Brain microvascular endothelial cell (primary cell): ENCODE results near the gene PGGHG.

Experiments used
- DNase-seq: peaks from one replicate; pipeline ENCODE4 v3.0.0-alpha.2; 2020
- H3K27ac ChIP-seq: fragments of 250-450 bp; sonication (Bioruptor Pico); 2 replicates; pipeline ENCODE4 v1.5.1; 2020; ENCODE audit warnings: mild to moderate bottlenecking, moderate library complexity
- H3K27me3 ChIP-seq: fragments of 250-450 bp; sonication (Bioruptor Pico); replicated peaks from 2 replicates; pipeline ENCODE4 v1.5.1; 2020; ENCODE audit warnings: mild to moderate bottlenecking
- H3K36me3 ChIP-seq: fragments of 250-450 bp; sonication (Bioruptor Pico); replicated peaks from 2 replicates; pipeline ENCODE4 v1.5.1; 2020; ENCODE audit warnings: mild to moderate bottlenecking
- H3K4me3 ChIP-seq: 2 replicates; pipeline ENCODE4 v1.5.1; 2011; ENCODE audit warnings: low read depth, mild to moderate bottlenecking, control low read depth, low read length, moderate library complexity
- in situ Hi-C: cut with HindIII; loops from 2 replicates; pipeline ENCODE4 v1.10.0; 2017; ENCODE audit warnings: low sequenced_read_pairs, low pct_ligation_motif_present
- TF ChIP-seq, protein P1 (sequence below): IDR thresholded peaks from 2 replicates; pipeline ENCODE4 v1.5.1; 2011; ENCODE audit warnings: low read depth, mild to moderate bottlenecking, moderate library complexity, low read length, control low read depth, inconsistent platforms; ENCODE audit errors: missing control alignments

PGGHG gene

GRCh38 chr11:250274-250673 is 38.7 kb upstream of the PGGHG start:
- H3K27ac ChIP-seq: no peak overlapping the region

DNA sequence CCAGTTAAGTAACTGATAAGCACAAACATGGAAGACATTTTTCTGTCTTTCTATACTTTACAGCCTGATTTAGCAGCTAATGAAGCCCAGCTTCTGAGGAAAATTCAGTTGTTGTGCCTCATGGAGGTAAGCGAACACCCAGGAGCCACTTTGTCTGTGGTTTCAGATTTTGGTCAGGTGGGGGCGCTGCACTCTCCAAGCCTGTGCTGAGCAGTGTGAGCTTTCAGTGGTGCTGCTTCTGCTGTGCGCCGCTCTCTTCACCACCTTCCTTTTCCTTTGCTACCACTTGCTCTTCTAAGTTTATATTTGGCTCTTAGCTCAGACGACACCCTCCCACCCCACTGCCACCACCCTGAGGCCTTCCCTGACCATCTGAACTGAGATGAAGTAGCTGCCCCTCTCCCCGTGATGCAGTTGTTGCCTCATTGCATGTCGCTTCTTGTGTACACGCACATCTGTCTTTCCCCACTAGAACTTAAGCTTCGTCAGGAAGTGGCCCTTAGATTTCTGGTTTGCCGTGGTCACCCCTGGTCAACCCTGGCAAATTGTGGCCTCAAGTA is 38.1 kb upstream of the PGGHG start:
- Histone ChIP-seq H3K27ac (no peak overlapping the region), H3K36me3 (peaks cover 61% of the 10 kb centered on the region), H3K27me3 (no peaks in the 10 kb centered on the region), H3K4me3 (no peak overlapping the region)
- DNase-seq: peak; percentile 60
- TF ChIP-seq, protein P1, sequence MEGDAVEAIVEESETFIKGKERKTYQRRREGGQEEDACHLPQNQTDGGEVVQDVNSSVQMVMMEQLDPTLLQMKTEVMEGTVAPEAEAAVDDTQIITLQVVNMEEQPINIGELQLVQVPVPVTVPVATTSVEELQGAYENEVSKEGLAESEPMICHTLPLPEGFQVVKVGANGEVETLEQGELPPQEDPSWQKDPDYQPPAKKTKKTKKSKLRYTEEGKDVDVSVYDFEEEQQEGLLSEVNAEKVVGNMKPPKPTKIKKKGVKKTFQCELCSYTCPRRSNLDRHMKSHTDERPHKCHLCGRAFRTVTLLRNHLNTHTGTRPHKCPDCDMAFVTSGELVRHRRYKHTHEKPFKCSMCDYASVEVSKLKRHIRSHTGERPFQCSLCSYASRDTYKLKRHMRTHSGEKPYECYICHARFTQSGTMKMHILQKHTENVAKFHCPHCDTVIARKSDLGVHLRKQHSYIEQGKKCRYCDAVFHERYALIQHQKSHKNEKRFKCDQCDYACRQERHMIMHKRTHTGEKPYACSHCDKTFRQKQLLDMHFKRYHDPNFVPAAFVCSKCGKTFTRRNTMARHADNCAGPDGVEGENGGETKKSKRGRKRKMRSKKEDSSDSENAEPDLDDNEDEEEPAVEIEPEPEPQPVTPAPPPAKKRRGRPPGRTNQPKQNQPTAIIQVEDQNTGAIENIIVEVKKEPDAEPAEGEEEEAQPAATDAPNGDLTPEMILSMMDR: peak; percentile 80
- in situ Hi-C loops: no loop called here

More at GRCh38 chr11:250274-250673, 38.7 kb upstream of the PGGHG start:
- in situ Hi-C loops: no loop called here
- Histone ChIP-seq H3K4me3 (no peak overlapping the region), H3K36me3 (peaks cover 65% of the 10 kb centered on the region), H3K27me3 (no peaks in the 10 kb centered on the region)
- no peak for DNase-seq
- TF ChIP-seq, protein P1: no peak

GRCh38 chr11:251550-251949 is 37.4 kb upstream of the PGGHG start:
- TF ChIP-seq, protein P1: no peak
- no peaks in the 10 kb centered on the region for H3K27me3 ChIP-seq
- in situ Hi-C loops: no loop called here
- no peak overlapping the region for H3K27ac ChIP-seq
- no peak for DNase-seq
- H3K4me3 ChIP-seq: no peak overlapping the region
- peaks cover 56% of the 10 kb centered on the region for H3K36me3 ChIP-seq

GRCh38 chr11:252666-253065 is 36.3 kb upstream of the PGGHG start:
- Histone ChIP-seq H3K4me3 (no peak overlapping the region), H3K36me3 (peaks cover 51% of the 10 kb centered on the region), H3K27ac (no peak overlapping the region), H3K27me3 (no peaks in the 10 kb centered on the region)
- DNase-seq: no peak
- in situ Hi-C loops: no loop called here
- TF ChIP-seq, protein P1: no peak

DNA sequence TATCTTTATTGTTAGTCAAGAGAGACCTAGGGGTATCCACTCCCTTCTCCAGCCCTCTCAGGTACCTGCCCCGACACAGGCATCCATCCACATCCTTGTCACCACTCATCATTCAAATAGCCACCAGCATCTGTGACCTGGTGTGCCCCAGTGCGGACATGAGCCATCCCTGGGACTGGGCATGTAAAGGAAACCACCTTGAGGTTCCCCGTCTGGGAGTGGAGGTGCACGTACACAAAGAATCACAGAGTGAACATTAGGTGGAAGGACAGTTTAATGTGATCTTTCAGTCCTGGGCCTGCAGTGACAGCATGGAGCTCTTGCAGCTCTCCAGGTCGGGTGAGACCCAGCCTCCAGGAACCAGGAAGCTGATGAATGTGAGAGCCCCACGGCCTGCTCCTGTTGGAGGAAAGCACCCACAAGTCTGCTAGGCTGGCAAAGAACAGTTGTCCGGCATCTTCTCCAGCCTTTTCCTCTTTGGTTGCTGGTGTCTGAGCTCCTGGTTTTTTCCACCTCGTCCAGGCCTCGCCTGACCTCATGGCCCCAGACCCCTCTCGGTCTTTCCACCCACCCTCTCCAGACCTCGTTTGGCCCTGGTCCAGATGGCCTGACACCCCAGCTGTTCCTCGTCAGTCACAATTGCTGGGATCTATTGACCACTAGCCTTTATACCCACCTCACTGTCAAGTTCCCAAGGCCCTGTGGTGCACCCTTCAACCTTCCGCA is 35.6 kb upstream of the PGGHG start:
- peaks cover 50% of the 10 kb centered on the region for H3K36me3 ChIP-seq
- in situ Hi-C loops: no loop called here
- TF ChIP-seq, protein P1: no peak

More for the DNA sequence above, 35.6 kb upstream of the PGGHG start:
- no peak overlapping the region for H3K27ac ChIP-seq
- H3K27me3 ChIP-seq: no peaks in the 10 kb centered on the region
- DNase-seq: no peak
- no peak overlapping the region for H3K4me3 ChIP-seq
